ELF-1 (cell line): ENCODE data around the gene PIBF1.

Experiments
- DNase-seq: peaks from one replicate; pipeline ENCODE4 v3.0.0-alpha.2; 2016; ENCODE audit warnings: low read depth, low spot score

Gene PIBF1

DNA sequence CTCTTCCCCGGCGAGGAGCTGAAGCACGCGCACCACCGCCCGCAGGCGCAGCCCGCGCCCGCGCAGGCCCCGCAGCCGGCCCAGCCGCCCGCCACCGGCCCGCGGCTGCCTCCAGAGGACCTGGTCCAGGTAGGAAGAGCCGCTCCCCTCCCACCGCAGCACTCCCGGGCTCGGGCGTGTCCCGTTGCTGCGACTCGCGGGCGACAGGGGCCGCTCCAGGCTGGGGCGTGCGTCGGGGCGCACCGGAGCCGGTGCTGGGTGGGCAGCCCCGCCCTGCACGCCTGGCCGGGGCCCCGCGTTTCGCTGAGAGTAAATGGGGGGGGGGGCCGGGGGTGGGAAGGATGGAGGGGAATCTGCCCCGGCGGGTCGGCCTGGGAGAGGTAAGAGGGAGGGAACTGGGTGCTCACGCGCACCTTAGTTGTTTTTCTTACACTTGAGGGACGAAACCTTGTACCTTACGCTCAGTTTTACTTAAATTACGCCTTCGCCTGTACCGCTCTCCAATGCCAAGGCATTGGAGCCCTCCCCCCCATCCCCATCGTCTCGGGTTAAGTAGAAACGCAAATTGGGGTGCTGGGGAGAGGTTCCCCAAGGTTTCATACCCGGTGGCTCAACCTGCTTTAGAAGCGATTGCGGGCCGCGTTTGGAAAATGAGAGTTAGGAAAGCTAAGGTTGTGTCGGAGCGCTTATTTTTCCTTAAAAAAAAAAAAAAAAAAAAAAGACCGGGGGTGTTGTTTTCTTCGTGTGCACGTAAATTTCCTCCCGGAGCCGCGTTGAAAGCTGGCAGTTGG, 277.7 kb downstream of the PIBF1 start:
- DNase-seq = peak; percentile 67

- DNase-seq = no peak
These were observed 278.6 kb downstream of the PIBF1 start for GRCh38 chr13:73060251-73061160.

DNA sequence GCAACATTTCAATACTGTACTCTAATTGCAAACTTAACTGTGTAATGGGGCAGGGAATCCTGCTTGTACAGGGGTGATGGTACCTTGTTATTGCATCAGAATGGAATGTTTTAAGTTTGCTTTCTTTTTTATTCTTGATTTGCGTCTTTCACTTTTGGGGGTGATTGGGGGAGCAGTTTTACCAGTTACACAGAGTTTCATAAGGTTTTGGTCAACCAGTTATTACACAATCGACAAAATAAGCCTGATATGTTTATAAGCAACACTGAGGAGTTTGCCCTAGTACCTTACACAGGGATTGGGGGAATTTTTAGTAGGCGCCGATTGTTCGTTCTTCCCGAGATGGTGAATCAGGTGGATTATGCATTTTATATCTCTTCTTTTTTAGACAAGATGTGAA, 279.5 kb downstream of the PIBF1 start:
- no peak for DNase-seq

DNA sequence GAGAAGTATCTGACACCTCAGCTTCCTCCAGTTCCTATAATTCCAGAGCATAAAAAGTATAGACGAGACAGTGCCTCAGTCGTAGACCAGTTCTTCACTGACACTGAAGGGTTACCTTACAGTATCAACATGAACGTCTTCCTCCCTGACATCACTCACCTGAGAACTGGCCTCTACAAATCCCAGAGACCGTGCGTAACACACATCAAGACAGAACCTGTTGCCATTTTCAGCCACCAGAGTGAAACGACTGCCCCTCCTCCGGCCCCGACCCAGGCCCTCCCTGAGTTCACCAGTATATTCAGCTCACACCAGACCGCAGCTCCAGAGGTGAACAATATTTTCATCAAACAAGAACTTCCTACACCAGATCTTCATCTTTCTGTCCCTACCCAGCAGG, 279.9 kb downstream of the PIBF1 start:
- DNase-seq = no peak

GRCh38 chr13:73062468-73062867, 280.5 kb downstream of the PIBF1 start:
- DNase-seq = peak; percentile 14

- no peak for DNase-seq
These were observed 281.2 kb downstream of the PIBF1 start for GRCh38 chr13:73063166-73063565.

DNA sequence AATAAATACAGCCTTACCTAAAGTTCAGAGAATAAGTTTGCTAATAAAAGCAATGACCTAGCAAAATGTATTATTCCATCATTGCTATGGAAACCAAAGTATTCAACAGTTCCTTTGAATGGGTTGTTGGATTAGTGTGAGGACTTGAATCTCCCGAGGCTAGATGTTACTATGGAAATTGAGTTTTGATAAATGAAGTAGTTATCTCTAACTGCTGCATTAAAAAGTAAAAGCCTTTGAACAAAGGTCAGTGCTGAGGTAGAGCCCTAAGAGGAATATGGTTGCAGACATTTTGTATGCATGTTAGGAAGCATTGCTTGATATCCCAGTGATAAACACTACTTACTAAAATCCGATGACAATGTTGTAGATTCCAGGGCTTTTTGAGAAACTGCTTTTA, 283.1 kb downstream of the PIBF1 start:
- no peak for DNase-seq

- DNase-seq = peak; percentile 44
These were observed 283.9 kb downstream of the PIBF1 start for GRCh38 chr13:73065665-73066340.
